Measurements from ENCODE around the gene DEFB131B.

The DEFB131B gene

GRCh38 chr11:71933141-71933933, 55.1 kb downstream of the DEFB131B start:
- H3K4me3 ChIP-seq (replicated peaks; ENCODE audit: low read depth, low read length) = no peak overlapping the region
- TF ChIP-seq, protein P1, sequence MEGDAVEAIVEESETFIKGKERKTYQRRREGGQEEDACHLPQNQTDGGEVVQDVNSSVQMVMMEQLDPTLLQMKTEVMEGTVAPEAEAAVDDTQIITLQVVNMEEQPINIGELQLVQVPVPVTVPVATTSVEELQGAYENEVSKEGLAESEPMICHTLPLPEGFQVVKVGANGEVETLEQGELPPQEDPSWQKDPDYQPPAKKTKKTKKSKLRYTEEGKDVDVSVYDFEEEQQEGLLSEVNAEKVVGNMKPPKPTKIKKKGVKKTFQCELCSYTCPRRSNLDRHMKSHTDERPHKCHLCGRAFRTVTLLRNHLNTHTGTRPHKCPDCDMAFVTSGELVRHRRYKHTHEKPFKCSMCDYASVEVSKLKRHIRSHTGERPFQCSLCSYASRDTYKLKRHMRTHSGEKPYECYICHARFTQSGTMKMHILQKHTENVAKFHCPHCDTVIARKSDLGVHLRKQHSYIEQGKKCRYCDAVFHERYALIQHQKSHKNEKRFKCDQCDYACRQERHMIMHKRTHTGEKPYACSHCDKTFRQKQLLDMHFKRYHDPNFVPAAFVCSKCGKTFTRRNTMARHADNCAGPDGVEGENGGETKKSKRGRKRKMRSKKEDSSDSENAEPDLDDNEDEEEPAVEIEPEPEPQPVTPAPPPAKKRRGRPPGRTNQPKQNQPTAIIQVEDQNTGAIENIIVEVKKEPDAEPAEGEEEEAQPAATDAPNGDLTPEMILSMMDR (IDR thresholded peaks at IDR 0.05; ENCODE audit: low read length, missing control alignments) = no peak
- DNase-seq (ENCODE audit: low read depth) = no peak

All from fibroblast of pulmonary artery (primary cell).